ENCODE measurements around the gene ANXA6. TPM values are rescaled to one million over a fixed set of nuclear protein-coding genes. Genes with fewer than 3 reads are reported as not detected.

Gene ANXA6
- total RNA-seq, 2 donors from 2014 or later = 271 to 398 TPM

DNA sequence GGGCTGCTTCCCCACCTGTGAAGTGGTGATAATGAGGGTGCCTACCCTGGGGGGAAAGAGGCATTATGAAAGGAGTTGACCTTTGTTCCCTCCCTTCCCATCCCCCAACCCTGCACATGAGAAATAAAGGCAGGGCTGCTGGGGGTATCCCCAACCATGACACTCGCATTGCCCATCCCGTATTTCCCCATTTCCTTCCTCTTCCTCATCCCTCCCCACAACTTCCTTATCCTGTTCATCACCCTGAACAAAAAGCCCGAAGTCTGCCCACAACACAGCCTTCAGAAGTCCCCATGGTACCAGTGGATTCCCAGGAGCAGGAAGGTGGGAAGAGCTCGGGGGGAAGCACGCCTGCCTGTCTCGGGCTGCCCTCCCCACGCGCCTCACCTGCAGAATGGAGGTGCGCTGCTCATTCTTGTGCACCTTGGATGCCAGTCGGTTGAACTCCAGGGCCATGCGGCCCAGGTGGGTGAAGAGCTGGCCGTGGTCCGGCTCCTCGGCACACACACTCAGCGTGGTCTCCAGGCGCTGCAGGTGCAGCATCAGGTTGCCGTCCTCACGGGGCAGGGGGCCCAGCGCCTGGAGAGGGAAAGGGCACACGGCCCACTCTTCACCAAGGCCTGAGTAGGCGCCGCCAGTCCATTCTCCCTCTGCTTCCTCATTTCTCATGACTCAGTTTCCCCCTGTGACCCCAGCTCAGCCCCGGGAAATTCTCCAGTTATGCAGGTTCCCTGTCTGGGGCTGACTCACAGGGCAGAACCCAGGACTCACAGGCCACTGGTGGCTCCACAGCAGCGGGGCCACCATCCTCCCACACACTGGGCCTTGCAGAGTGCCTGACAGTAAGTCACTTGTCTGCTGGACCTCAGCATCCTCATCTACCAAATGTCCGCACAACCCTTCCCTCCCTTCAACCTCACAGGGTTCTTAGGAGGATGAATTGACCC lies 100.9 kb downstream of the ANXA6 start:
- Mint-ChIP-seq H3K9me3 (no peaks in the 10 kb centered on the region), H3K36me3 (peaks cover 13% of the 10 kb centered on the region), H3K4me3 (no peak overlapping the region), H3K27ac (peak overlapping the region in 1 of 2 donors; percentile 37), H3K27me3 (no peaks in the 10 kb centered on the region), H3K4me1 (ENCODE audit: low read depth in 2 of 2) (peaks cover 19 to 41% of the 10 kb centered on the region in 2 donors)
- DNase-seq (ENCODE audit: low spot score) (no peak), ATAC-seq (no peak)

DNA sequence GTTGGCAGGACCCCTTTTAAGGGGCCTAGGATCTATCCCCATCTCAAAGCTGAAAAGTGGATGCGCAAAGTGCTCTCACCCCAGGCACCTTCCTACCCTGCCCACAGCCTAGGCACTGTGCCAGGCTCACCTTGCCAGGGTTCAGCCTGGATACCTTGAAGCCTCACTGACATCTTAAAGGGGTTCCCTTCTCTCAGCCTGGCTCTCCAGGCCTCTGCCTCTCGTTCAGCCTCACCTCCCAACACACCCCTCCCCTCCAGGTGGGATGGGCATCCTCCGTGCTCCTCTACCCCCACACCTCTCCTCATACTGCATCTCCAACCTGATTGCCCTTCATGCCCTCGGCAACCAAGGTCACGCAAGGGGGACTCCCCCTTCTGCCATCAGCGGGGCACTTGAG lies 102.2 kb downstream of the ANXA6 start:
- Mint-ChIP-seq H3K4me1 (ENCODE audit: low read depth in 2 of 2) (peaks cover 15 to 33% of the 10 kb centered on the region in 2 donors), H3K36me3 (peaks cover 18% of the 10 kb centered on the region), H3K9me3 (no peaks in the 10 kb centered on the region), H3K4me3 (no peak overlapping the region), H3K27me3 (no peaks in the 10 kb centered on the region), H3K27ac (no peak overlapping the region)
- no peak for DNase-seq (ENCODE audit: low spot score)
- no peak for ATAC-seq

DNA sequence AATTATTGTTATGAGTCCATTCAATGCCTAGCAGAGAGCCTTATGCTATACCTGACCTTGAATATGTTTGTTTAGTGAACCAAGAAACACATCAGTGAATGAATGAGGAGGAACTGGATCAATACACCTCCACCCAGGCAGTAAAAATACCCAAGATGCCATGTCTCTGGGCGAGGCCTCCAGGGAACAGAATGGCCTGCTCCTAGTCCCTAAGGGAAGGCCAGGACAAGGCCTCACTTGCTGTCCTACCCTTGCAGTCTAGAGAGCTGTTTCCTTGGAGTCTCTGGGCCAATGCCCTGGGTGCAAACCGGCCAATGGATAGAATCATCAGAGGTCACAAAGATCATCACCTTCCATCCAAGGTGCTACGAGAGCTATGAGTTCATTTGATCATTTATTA lies 102.9 kb downstream of the ANXA6 start:
- H3K4me3 Mint-ChIP-seq = no peak overlapping the region
- peaks cover 17% of the 10 kb centered on the region for H3K36me3 Mint-ChIP-seq
- H3K27ac Mint-ChIP-seq = no peak overlapping the region
- peaks cover 9 to 28% of the 10 kb centered on the region in 2 donors for H3K4me1 Mint-ChIP-seq (ENCODE audit: low read depth in 2 of 2)
- ATAC-seq = no peak
- H3K27me3 Mint-ChIP-seq = no peaks in the 10 kb centered on the region
- no peak for DNase-seq (ENCODE audit: low spot score)
- H3K9me3 Mint-ChIP-seq = no peaks in the 10 kb centered on the region

DNA sequence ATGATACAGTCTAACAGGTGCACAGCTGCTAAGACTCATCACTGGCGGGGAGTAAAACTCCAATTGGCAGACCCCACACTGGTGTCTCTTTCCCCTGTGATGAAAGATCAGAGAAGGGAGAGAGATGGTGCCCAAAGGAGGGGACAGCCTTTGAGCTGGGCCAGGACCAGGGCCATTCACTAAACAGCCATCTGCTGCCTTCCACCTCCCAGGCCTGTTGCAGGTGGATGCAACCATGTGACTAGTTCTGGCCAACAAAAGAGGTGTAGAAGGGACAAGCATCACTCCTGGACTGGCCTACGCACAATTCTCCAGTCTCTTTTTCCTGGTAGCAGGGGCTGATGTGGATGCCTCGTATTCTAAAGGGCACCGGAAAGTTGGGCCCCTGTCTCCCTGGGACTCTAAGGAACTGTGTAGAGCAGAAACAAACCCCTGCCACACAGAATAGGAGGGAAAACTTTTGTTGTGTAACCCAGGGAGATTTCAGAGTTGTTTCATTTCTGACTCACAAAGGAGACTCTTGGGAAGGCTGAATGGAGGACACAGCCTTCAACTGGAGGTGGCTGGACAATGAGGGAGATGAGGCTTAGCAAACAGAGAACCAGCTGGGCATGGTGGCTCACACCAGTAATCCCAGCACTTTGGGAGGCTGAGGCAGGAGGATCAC lies 103.7 kb downstream of the ANXA6 start:
- no peaks in the 10 kb centered on the region for H3K27me3 Mint-ChIP-seq
- H3K36me3 Mint-ChIP-seq = peaks cover 10% of the 10 kb centered on the region
- H3K4me3 Mint-ChIP-seq = no peak overlapping the region
- peak overlapping the region in 1 of 2 donors; percentile 66 for H3K27ac Mint-ChIP-seq
- ATAC-seq = no peak
- DNase-seq (ENCODE audit: low spot score) = no peak
- H3K9me3 Mint-ChIP-seq = no peaks in the 10 kb centered on the region
- H3K4me1 Mint-ChIP-seq (ENCODE audit: low read depth in 2 of 2) = peaks cover 1 to 20% of the 10 kb centered on the region in 2 donors

DNA sequence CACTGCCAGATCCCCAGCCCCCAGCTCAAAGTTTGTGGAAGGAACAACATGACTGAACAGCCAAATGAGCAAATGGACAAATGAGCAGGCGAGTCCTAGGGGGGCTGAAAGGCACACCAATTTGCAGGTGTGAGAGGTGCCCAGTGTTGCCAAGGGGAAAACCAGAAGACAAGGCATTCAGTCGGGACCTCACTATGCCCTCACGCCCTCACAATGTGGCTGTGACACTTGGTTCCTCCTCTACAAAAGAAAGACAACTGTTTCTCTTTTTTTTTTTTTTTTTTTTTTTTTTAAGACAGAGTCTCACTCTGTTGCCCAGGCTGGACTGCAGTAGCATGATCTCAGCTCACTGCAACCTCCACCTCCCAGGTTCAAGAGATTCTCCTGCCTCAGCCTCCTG lies 104.7 kb downstream of the ANXA6 start:
- H3K4me1 Mint-ChIP-seq (ENCODE audit: low read depth in 2 of 2) = peaks cover 7 to 21% of the 10 kb centered on the region in 2 donors
- H3K4me3 Mint-ChIP-seq = no peak overlapping the region
- no peak for ATAC-seq
- H3K9me3 Mint-ChIP-seq = no peaks in the 10 kb centered on the region
- H3K36me3 Mint-ChIP-seq = peaks cover 19% of the 10 kb centered on the region
- peak overlapping the region in 1 of 2 donors; percentile 66 for H3K27ac Mint-ChIP-seq
- H3K27me3 Mint-ChIP-seq = no peaks in the 10 kb centered on the region
- no peak for DNase-seq (ENCODE audit: low spot score)

DNA sequence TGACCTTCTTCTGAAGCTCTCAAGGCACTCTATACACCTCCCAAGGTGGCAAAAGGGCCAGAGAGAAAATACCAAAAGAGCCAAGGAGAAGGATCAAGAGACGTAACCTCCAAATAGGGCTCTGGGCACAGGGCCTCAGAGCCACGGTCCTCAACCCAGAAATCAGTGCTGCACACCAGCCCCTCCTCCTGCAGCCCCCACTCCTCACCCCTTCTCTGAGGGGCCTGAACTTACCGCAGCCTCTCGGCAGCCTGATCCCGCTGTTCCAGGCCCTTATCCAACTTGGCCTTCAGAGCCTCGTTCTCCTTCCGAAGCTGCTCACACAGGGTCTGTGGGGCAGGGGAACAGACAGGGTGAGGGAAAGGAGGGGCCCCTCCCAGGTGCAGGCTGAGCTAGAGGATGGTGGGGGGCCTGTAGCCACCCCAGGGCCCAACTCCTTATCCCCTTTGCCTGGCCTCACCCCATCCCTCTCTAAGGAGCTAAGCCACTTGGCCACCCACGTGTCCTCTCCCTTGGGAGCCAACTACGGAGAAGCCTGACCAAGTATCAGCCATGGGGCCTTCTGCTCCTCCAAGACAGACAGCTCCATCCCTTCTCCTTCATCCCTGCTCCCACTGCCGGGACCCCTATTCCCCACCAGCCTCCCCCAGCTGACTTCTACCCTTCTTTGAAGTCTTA lies 105.5 kb downstream of the ANXA6 start:
- ATAC-seq (peak; percentile 2 to 25), DNase-seq (ENCODE audit: low spot score) (no peak)
- Mint-ChIP-seq H3K9me3 (no peaks in the 10 kb centered on the region), H3K4me1 (ENCODE audit: low read depth in 2 of 2) (peaks cover 8 to 23% of the 10 kb centered on the region in 2 donors), H3K4me3 (no peak overlapping the region), H3K36me3 (peaks cover 23% of the 10 kb centered on the region), H3K27me3 (no peaks in the 10 kb centered on the region), H3K27ac (peak overlapping the region; percentile 12 to 62)

DNA sequence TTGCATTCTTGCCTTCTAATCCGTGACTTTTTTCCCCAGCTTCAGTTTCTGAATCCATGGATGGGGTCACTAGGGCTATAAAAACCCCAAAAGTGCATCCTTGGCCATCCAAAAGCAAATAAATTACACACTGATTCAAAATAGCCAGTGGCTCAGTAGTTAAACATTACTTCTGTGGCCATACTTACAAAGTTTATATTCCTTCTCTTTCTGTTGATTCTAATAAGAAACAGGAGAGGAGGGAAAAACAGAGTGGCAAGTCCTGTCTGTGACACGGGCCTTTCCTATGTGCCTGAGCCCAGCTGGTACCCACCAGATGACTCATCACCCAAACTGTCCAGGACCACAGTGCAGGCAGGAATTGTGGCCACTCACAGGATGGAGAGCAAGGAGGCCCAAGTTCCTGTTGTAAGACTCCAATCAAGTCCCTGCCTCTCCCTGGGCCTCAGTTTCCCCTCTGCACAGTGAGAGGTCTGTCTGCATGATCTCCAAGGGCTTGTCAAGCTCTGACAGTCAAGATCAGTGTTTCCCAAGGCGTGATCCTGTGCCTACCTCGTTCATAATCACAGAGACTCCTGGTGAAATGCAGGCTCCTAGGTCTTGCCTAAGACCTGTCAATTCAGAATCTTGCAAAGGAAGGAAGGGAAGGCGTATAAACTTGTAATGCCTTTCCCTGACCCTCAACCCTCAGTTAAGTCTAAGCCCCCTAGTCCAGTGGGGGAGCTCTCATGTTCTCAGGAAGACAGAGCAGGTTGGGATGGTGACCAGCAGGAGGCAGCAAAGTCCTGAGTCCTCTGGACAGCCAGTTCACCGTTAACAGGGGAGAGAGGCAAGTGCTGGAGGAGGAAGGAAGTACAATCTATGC lies 106.3 kb downstream of the ANXA6 start:
- peaks cover 26% of the 10 kb centered on the region for H3K36me3 Mint-ChIP-seq
- ATAC-seq = peak; percentile 73 to 82

More for the DNA sequence above, 106.3 kb downstream of the ANXA6 start:
- Mint-ChIP-seq H3K9me3 (no peaks in the 10 kb centered on the region), H3K4me3 (no peak overlapping the region), H3K27ac (peak overlapping the region; percentile 12 to 62), H3K27me3 (no peaks in the 10 kb centered on the region), H3K4me1 (ENCODE audit: low read depth in 2 of 2) (peaks cover 8 to 21% of the 10 kb centered on the region in 2 donors)
- peak; percentile 67 for DNase-seq (ENCODE audit: low spot score)

Other genes with a start within 250 kb of the ANXA6 start
- not detected for gene GPX3, start 137.2 kb downstream of the ANXA6 start, total RNA-seq
- gene TNIP1, start 76.7 kb downstream of the ANXA6 start, total RNA-seq = 100 to 1,000 TPM; 154 to 260 TPM
- gene CCDC69, start 66.3 kb upstream of the ANXA6 start, total RNA-seq = 10 to 100 TPM; 59.6 to 98.5 TPM
- 10 to 100 TPM; 15.4 to 15.9 TPM for gene GM2A, start 95.4 kb upstream of the ANXA6 start, total RNA-seq
- not detected for gene SLC36A3, start 146.0 kb upstream of the ANXA6 start, total RNA-seq
- not detected for gene SLC36A2, start 189.8 kb upstream of the ANXA6 start, total RNA-seq

Measured in natural killer cell treated with Interleukin-12 subunit alpha and Interleukin-12 subunit beta and Interleukin-15 and Interleukin-18, amount 100 ng/mL, for 72 hours (primary cell).